HL-60 (cell line): Measurements from ENCODE around the gene IFI27L1.

Experiments
- GABPA ChIP-seq: IDR thresholded peaks from 2 replicates; pipeline ENCODE4 v1.6.1; 2012; ENCODE audit warnings: low read depth
- POLR2AphosphoS5 ChIP-seq: IDR thresholded peaks from 2 replicates; pipeline ENCODE4 v1.6.1; 2012; ENCODE audit warnings: low read depth
- SPI1 ChIP-seq: IDR thresholded peaks from 2 replicates; pipeline ENCODE4 v1.6.1; 2012; ENCODE audit warnings: low read depth, mild to moderate bottlenecking, borderline replicate concordance
- TF ChIP-seq, protein P1 (sequence below): IDR thresholded peaks from one replicate; pipeline ENCODE4 v1.5.1; 2011; ENCODE audit warnings: low read length, control low read depth, inconsistent platforms; ENCODE audit not compliant: insufficient read depth
- TF ChIP-seq, protein P2 (sequence below): IDR thresholded peaks from 2 replicates; pipeline ENCODE4 v1.6.1; 2012; ENCODE audit warnings: low read depth; ENCODE audit not compliant: insufficient replicate concordance

DNA sequence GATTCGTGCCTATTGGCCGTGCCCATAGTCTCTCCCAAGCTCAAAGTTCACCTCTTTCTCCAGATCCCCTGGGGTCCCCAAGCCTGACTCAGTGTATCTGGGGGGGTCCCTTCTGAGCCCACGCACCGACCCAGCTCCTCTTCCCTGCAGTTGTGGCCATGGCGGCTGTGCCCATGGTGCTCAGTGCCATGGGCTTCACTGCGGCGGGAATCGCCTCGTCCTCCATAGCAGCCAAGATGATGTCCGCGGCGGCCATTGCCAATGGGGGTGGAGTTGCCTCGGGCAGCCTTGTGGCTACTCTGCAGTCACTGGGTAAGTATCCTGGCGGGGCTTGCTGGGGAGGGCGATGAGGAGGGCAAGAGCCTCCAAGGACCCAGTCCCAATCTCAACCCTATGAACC, 34.5 kb downstream of the IFI27L1 start:
- TF ChIP-seq GABPA (no peak), POLR2AphosphoS5 (no peak), SPI1 (no peak)
- TF ChIP-seq, protein P1, sequence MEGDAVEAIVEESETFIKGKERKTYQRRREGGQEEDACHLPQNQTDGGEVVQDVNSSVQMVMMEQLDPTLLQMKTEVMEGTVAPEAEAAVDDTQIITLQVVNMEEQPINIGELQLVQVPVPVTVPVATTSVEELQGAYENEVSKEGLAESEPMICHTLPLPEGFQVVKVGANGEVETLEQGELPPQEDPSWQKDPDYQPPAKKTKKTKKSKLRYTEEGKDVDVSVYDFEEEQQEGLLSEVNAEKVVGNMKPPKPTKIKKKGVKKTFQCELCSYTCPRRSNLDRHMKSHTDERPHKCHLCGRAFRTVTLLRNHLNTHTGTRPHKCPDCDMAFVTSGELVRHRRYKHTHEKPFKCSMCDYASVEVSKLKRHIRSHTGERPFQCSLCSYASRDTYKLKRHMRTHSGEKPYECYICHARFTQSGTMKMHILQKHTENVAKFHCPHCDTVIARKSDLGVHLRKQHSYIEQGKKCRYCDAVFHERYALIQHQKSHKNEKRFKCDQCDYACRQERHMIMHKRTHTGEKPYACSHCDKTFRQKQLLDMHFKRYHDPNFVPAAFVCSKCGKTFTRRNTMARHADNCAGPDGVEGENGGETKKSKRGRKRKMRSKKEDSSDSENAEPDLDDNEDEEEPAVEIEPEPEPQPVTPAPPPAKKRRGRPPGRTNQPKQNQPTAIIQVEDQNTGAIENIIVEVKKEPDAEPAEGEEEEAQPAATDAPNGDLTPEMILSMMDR = no peak
- TF ChIP-seq, protein P2, sequence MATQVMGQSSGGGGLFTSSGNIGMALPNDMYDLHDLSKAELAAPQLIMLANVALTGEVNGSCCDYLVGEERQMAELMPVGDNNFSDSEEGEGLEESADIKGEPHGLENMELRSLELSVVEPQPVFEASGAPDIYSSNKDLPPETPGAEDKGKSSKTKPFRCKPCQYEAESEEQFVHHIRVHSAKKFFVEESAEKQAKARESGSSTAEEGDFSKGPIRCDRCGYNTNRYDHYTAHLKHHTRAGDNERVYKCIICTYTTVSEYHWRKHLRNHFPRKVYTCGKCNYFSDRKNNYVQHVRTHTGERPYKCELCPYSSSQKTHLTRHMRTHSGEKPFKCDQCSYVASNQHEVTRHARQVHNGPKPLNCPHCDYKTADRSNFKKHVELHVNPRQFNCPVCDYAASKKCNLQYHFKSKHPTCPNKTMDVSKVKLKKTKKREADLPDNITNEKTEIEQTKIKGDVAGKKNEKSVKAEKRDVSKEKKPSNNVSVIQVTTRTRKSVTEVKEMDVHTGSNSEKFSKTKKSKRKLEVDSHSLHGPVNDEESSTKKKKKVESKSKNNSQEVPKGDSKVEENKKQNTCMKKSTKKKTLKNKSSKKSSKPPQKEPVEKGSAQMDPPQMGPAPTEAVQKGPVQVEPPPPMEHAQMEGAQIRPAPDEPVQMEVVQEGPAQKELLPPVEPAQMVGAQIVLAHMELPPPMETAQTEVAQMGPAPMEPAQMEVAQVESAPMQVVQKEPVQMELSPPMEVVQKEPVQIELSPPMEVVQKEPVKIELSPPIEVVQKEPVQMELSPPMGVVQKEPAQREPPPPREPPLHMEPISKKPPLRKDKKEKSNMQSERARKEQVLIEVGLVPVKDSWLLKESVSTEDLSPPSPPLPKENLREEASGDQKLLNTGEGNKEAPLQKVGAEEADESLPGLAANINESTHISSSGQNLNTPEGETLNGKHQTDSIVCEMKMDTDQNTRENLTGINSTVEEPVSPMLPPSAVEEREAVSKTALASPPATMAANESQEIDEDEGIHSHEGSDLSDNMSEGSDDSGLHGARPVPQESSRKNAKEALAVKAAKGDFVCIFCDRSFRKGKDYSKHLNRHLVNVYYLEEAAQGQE = no peak
